ENCODE measurements around the gene ELL2.
"Not testable (repeated sequence)": the region's sequence is repeated elsewhere in the genome, so short reads cannot be mapped to it uniquely, and the experiment has no call there.

Gene ELL2

GRCh38 chr5:95907067-95907705 is 54.5 kb downstream of the ELL2 start:
- H3K36me3 ChIP-seq (ENCODE audit: control insufficient read depth, insufficient read depth, low read length), result no peaks in the 10 kb centered on the region
- no peak overlapping the region for H2BK5ac ChIP-seq (ENCODE audit: low read length)

GRCh38 chr5:95906398-95906797 is 55.3 kb downstream of the ELL2 start:
- not testable (repeated sequence) for H3K9ac ChIP-seq (ENCODE audit: low read length); H3K4me3 ChIP-seq (ENCODE audit: low read length); H2BK15ac ChIP-seq (replicated peaks; ENCODE audit: low read depth); H3K4me2 ChIP-seq (ENCODE audit: low read length); H3K36me3 ChIP-seq (ENCODE audit: control insufficient read depth, insufficient read depth, low read length); DNase-seq; H3K27me3 ChIP-seq (ENCODE audit: insufficient read depth, low read length, poor library complexity); H4K5ac ChIP-seq (ENCODE audit: low read length); H3K56ac ChIP-seq (ENCODE audit: low read length); H3K4ac ChIP-seq (ENCODE audit: low read depth, low read length); H3K23ac ChIP-seq (ENCODE audit: low read length); H3K27ac ChIP-seq (ENCODE audit: low read depth, low read length); H2BK120ac ChIP-seq (ENCODE audit: low read depth, low read length); H3K79me2 ChIP-seq (ENCODE audit: control insufficient read depth, insufficient read depth, low read length); H4K8ac ChIP-seq (ENCODE audit: low read depth, low read length); H2BK5ac ChIP-seq (ENCODE audit: low read length); H3K4me1 ChIP-seq (ENCODE audit: control insufficient read depth, low read depth, low read length); H3K79me1 ChIP-seq (ENCODE audit: low read length); H3K18ac ChIP-seq (ENCODE audit: low read length); H2AK5ac ChIP-seq (ENCODE audit: low read length)
- no CpG with 5 or more reads among the region's 3 CpGs for WGBS (ENCODE audit: extremely low coverage, insufficient coverage, low lambda C conversion rate)

More at GRCh38 chr5:95907067-95907705, 54.5 kb downstream of the ELL2 start:
- H3K9ac ChIP-seq (ENCODE audit: low read length), result no peak overlapping the region
- H2AK5ac ChIP-seq (ENCODE audit: low read length), result no peak overlapping the region
- no peak overlapping the region for H2BK120ac ChIP-seq (ENCODE audit: low read depth, low read length)
- no peaks in the 10 kb centered on the region for H3K79me2 ChIP-seq (ENCODE audit: control insufficient read depth, insufficient read depth, low read length)
- H3K56ac ChIP-seq (ENCODE audit: low read length), result no peak overlapping the region
- no peak overlapping the region for H3K18ac ChIP-seq (ENCODE audit: low read length)
- H3K79me1 ChIP-seq (ENCODE audit: low read length), result peaks cover 2% of the 10 kb centered on the region
- H2BK15ac ChIP-seq (replicated peaks; ENCODE audit: low read depth), result no peak overlapping the region
- no peak overlapping the region for H3K23ac ChIP-seq (ENCODE audit: low read length)
- H3K4me1 ChIP-seq (ENCODE audit: control insufficient read depth, low read depth, low read length), result peaks cover 5% of the 10 kb centered on the region
- DNase-seq, result no peak
- H3K27me3 ChIP-seq (ENCODE audit: insufficient read depth, low read length, poor library complexity), result no peaks in the 10 kb centered on the region
- H4K5ac ChIP-seq (ENCODE audit: low read length), result no peak overlapping the region
- H3K4me2 ChIP-seq (ENCODE audit: low read length), result no peak overlapping the region
- H3K4me3 ChIP-seq (ENCODE audit: low read length), result no peak overlapping the region
- H3K27ac ChIP-seq (ENCODE audit: low read depth, low read length), result no peak overlapping the region
- no peak overlapping the region for H4K8ac ChIP-seq (ENCODE audit: low read depth, low read length)
- H3K4ac ChIP-seq (ENCODE audit: low read depth, low read length), result no peak overlapping the region
- no CpG with 5 or more reads among the region's 5 CpGs for WGBS (ENCODE audit: extremely low coverage, insufficient coverage, low lambda C conversion rate)

GRCh38 chr5:95904827-95905226 is 56.8 kb downstream of the ELL2 start:
- Histone ChIP-seq H4K8ac (ENCODE audit: low read depth, low read length) (no peak overlapping the region), H2BK120ac (ENCODE audit: low read depth, low read length) (no peak overlapping the region), H3K27me3 (ENCODE audit: insufficient read depth, low read length, poor library complexity) (no peaks in the 10 kb centered on the region), H2BK15ac (replicated peaks; ENCODE audit: low read depth) (no peak overlapping the region), H3K23ac (ENCODE audit: low read length) (no peak overlapping the region), H4K5ac (ENCODE audit: low read length) (no peak overlapping the region), H3K56ac (ENCODE audit: low read length) (no peak overlapping the region), H2AK5ac (ENCODE audit: low read length) (no peak overlapping the region), H3K9ac (ENCODE audit: low read length) (no peak overlapping the region), H3K18ac (ENCODE audit: low read length) (no peak overlapping the region), H3K4me3 (ENCODE audit: low read length) (no peak overlapping the region), H3K79me2 (ENCODE audit: control insufficient read depth, insufficient read depth, low read length) (no peaks in the 10 kb centered on the region), H3K4me1 (ENCODE audit: control insufficient read depth, low read depth, low read length) (peaks cover 5% of the 10 kb centered on the region), H3K4ac (ENCODE audit: low read depth, low read length) (no peak overlapping the region), H3K79me1 (ENCODE audit: low read length) (peaks cover 2% of the 10 kb centered on the region), H3K36me3 (ENCODE audit: control insufficient read depth, insufficient read depth, low read length) (no peaks in the 10 kb centered on the region), H2BK5ac (ENCODE audit: low read length) (no peak overlapping the region), H3K4me2 (ENCODE audit: low read length) (no peak overlapping the region), H3K27ac (ENCODE audit: low read depth, low read length) (no peak overlapping the region)
- no CpG with 5 or more reads among the region's 5 CpGs for WGBS (ENCODE audit: extremely low coverage, insufficient coverage, low lambda C conversion rate)
- no peak for DNase-seq

- Histone ChIP-seq H3K27me3 (ENCODE audit: insufficient read depth, low read length, poor library complexity) (no peaks in the 10 kb centered on the region), H4K8ac (ENCODE audit: low read depth, low read length) (no peak overlapping the region), H3K4ac (ENCODE audit: low read depth, low read length) (no peak overlapping the region), H3K9ac (ENCODE audit: low read length) (no peak overlapping the region), H2AK5ac (ENCODE audit: low read length) (no peak overlapping the region), H3K18ac (ENCODE audit: low read length) (no peak overlapping the region), H3K4me3 (ENCODE audit: low read length) (no peak overlapping the region), H2BK120ac (ENCODE audit: low read depth, low read length) (no peak overlapping the region), H4K5ac (ENCODE audit: low read length) (no peak overlapping the region), H2BK5ac (ENCODE audit: low read length) (no peak overlapping the region), H3K36me3 (ENCODE audit: control insufficient read depth, insufficient read depth, low read length) (peaks cover 1% of the 10 kb centered on the region), H3K4me2 (ENCODE audit: low read length) (no peak overlapping the region), H3K23ac (ENCODE audit: low read length) (no peak overlapping the region), H3K27ac (ENCODE audit: low read depth, low read length) (no peak overlapping the region), H2BK15ac (replicated peaks; ENCODE audit: low read depth) (no peak overlapping the region), H3K56ac (ENCODE audit: low read length) (no peak overlapping the region), H3K4me1 (ENCODE audit: control insufficient read depth, low read depth, low read length) (peaks cover 3% of the 10 kb centered on the region), H3K79me2 (ENCODE audit: control insufficient read depth, insufficient read depth, low read length) (no peaks in the 10 kb centered on the region), H3K79me1 (ENCODE audit: low read length) (peaks cover 2% of the 10 kb centered on the region)
- no peak for DNase-seq
- WGBS (ENCODE audit: extremely low coverage, insufficient coverage, low lambda C conversion rate), result no CpG with 5 or more reads among the region's 4 CpGs
Measured at GRCh38 chr5:95903838-95904237, 57.8 kb downstream of the ELL2 start.

GRCh38 chr5:95901676-95902627 is 59.7 kb downstream of the ELL2 start:
- Histone ChIP-seq H3K79me1 (ENCODE audit: low read length) (no peaks in the 10 kb centered on the region), H3K79me2 (ENCODE audit: control insufficient read depth, insufficient read depth, low read length) (no peaks in the 10 kb centered on the region), H3K23ac (ENCODE audit: low read length) (no peak overlapping the region), H3K27me3 (ENCODE audit: insufficient read depth, low read length, poor library complexity) (no peaks in the 10 kb centered on the region), H4K8ac (ENCODE audit: low read depth, low read length) (no peak overlapping the region), H2BK5ac (ENCODE audit: low read length) (no peak overlapping the region), H3K27ac (ENCODE audit: low read depth, low read length) (no peak overlapping the region), H3K9ac (ENCODE audit: low read length) (no peak overlapping the region), H2BK15ac (replicated peaks; ENCODE audit: low read depth) (no peak overlapping the region), H2AK5ac (ENCODE audit: low read length) (no peak overlapping the region), H3K4ac (ENCODE audit: low read depth, low read length) (no peak overlapping the region), H3K56ac (ENCODE audit: low read length) (no peak overlapping the region), H2BK120ac (ENCODE audit: low read depth, low read length) (no peak overlapping the region), H3K4me1 (ENCODE audit: control insufficient read depth, low read depth, low read length) (peaks cover 2% of the 10 kb centered on the region), H3K36me3 (ENCODE audit: control insufficient read depth, insufficient read depth, low read length) (peaks cover 1% of the 10 kb centered on the region), H4K5ac (ENCODE audit: low read length) (no peak overlapping the region), H3K4me3 (ENCODE audit: low read length) (no peak overlapping the region), H3K18ac (ENCODE audit: low read length) (no peak overlapping the region), H3K4me2 (ENCODE audit: low read length) (no peak overlapping the region)
- no CpG with 5 or more reads among the region's 11 CpGs for WGBS (ENCODE audit: extremely low coverage, insufficient coverage, low lambda C conversion rate)
- DNase-seq, result peak; percentile 28
